NCI-H128 (cell line): Measurements from ENCODE around the gene VPS13D.
A peak's percentile ranks its signal among the peaks of the same experiment; 100 is the strongest.

ENCODE experiments used
- DNase-seq: peaks from one replicate; lab custom pipeline; 2025; ENCODE audit not compliant: unreplicated experiment; lab: John Stamatoyannopoulos, UW

The VPS13D gene

GRCh38 chr1:12333036-12333785, 103.4 kb downstream of the VPS13D start:
- no peak for DNase-seq

DNA sequence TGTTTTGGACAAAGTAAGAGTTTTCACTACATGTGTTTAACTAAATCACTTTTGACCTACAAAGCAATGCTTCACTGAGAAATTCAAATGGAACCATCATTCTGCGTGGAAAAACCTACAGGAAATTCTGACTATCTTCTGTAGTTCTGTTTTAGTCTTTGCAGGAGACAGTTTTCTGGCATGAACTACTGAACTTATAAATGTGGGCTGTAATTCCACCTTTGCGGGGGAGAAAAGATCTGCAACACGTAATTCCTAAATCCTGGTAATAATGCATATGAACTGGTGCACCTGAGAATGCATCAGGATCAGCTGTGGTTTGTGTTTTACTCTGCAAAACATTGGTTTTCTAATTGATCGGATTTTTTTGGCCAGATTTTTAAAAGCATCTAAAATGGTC, 106.0 kb downstream of the VPS13D start:
- DNase-seq: no peak

- DNase-seq: no peak
Observed at GRCh38 chr1:12336413-12336812, 106.6 kb downstream of the VPS13D start.

DNA sequence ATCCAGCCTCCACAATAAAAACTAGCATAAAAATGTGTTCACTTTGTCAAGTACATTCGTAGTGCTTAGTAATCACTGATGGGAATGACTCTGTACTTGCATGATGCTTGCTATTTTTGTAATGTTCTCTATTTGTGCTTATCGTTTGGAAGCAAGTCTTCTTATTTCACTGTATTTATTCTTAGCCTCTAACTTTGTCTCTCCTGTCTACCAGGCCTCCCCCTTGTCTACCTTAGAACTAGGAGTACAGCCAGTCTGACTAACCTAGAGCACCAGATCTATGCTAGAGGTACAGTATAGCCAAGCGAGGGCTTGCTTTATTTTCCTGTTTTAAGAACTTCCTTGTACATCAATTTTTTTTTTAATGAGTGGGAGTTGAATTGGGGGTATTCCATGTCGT, 108.2 kb downstream of the VPS13D start:
- no peak for DNase-seq

GRCh38 chr1:12338823-12339222, 109.0 kb downstream of the VPS13D start:
- DNase-seq: no peak

DNA sequence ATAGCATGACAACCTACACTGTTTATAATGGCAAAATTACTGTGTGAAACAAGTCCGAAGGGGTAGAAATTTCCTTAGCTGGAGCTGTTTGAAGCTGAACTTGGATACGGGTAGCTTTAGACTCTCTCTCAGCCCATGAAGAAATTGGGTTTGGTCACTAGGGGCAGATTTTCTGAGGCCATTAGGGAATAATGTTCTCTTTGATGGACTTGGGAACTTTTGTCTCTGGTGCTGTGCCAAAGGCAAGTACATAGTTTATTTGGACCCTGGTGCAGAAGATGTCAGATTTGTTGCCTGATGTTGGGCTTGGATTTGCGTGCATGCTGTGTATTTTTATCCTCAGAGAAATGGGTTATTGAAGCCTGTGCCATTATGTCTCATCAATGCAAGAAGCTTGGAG, 109.6 kb downstream of the VPS13D start:
- no peak for DNase-seq

DNA sequence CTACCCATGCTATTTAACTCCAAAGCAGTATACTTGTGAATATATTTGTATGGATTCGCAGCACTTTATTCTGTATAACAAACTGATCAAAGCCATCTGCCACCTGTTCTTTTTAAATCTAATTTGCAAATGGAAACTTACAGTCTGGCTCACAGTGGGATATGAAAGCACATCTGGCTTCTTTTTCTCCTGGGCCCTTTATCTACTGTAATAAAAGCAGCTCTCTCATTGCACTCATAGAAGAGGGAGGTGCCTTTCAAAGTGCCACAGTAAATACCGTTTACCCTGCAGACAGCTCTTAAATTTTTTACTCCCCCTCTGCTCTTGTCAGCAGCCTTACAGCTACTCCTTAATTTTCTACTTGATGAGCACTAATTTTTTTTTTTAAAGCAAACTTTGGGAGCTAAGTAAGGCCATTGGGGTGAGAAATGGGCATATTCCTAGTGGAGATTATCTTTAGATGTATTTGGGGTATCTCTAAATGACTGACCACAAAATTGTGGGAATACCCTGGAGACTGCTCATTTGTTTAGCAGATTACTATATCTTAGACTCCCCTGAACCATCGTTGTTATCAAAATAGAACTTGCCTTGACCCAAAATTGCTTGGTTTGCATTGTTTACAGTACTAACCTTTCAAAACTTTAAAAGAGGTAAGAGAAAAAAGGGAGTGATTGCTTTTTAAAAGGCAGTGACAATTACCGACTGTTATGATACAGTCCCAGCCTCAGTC, 110.1 kb downstream of the VPS13D start:
- peak; percentile 81 for DNase-seq

GRCh38 chr1:12340544-12340930, 110.7 kb downstream of the VPS13D start:
- no peak for DNase-seq

- DNase-seq: no peak
Observed at GRCh38 chr1:12341667-12342066, 111.8 kb downstream of the VPS13D start.

- no peak for DNase-seq
Observed at GRCh38 chr1:12342401-12343003, 112.7 kb downstream of the VPS13D start.

DNA sequence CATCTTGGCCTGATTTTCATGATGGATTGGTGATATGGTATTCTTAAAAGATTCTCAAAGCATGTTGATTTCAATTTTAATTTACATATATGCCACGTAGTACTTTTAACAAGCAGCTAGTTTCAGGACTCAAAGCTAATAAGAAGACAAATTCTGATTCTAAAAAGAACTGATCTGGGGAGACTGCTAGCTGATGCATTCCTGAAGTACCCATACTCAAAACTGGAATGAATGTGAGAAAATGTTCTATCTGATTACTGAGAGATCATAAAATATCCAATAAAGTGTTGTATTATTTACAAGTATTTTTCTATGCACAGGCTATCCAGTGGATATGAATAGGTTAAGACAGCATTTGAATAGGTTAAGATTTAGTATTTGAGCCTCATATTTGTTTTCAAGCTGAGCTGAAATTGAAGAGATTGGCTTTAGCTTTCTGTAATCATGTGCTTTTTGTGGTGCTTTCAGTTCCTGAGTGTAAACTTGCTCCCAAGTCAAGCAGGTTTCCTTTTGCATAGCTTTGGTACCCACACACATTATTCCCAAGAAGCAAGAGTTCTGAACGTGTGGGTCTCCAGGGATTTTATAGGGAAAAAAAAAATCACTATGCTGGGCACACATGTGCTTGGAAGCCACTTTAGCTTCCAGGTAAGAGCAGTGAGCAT, 114.1 kb downstream of the VPS13D start:
- no peak for DNase-seq

DNA sequence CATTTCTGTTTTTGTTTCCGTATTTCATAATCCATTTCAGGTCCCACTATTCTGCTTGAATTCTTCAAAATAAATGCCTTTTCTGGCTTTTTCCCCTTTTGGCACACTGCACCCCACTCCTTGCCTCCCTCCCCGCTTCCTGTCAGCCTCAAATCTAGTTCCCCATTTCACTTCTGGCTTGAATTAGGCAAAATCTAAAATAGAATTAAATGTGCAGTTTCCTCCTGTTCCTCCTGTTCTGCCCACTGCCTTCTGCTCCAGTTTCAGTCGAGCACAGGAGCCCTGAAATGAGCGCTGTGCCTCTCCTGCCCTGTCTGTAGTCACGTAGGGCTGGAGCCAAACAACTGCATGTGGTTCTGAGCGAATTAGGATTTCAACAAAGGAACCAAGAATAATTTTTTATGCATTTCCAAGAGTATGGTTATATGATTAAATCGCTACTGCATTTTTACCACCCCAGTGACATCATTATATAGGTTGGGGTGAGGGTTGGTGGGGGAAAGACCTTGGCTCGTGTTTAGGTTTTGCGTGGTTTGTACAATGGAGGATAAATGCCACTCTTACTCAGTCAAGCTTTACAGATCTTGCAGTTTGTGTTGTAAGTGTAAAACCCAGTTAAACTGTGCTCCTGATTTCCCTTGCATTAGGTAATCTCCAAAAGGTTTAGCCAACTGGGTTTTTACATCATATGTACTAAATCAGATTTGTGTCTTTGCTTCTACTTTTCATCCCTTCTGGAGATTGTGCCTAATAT, 114.9 kb downstream of the VPS13D start:
- no peak for DNase-seq

GRCh38 chr1:12345350-12346217, 115.8 kb downstream of the VPS13D start:
- no peak for DNase-seq

DNA sequence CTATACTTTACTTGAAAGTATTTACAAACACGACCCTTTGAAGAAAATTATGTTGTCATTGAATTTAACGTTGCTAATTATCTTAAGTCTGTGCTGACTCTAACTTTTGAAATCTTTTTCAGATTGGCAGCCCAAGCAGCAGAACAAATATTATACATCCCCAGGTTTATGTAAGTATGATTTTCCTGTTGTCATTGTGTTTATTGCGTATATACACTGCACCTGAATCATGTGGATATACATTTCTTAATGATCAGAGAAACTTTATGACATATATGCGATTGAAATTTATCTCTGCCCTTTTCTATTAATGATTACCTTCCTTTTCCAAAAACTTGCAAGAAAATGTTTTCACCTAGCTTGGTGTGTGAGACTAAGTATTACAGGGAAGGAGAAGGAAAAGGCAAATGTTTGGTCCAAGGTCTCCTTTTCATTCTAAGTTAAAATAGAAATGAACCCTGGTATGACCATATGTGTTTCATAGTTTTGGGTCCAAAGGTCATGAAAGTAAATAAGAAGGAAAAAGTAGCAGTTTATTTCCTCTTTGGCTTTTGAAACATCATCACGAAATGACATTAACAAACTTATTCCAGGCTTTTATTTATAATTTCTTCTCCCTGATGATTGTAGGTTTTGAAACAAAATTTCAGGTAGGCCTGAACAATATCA, 116.8 kb downstream of the VPS13D start:
- no peak for DNase-seq

DNA sequence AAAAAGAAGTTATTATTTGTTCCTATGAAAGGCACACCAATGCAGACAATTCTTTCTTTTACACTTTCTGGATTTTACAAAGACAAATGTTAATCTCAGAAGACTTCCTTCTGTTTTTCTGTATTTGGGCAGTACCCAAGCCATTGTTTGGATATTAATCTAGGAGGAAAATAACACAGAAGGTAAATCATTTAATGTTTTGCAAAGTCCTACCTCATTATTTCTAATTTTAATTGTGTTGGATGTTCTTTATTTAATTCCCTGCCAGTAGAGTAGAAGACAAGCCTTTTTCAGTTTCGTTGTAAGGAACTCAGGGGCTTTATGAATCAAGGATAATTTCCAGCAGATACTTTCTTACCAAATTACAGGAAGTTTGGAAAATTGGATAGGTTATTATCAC, 118.3 kb downstream of the VPS13D start:
- no peak for DNase-seq

DNA sequence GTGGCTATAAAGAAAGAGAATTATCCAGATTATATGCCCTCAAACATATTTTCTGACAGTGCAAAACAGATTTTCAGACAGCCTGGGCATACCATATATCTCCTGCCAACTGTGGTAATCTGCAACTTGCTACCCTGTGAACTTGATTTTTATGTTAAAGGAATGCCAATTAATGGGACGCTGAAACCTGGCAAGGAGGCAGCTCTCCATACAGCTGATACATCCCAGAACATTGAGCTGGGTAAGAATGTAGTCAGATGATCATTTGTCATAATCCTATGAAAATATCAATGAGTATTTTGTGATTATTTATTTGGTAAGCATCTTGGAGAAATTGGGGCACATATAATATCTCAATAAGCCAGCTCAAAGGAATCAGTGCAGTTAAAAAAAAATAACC, 124.2 kb downstream of the VPS13D start:
- DNase-seq: no peak

DNA sequence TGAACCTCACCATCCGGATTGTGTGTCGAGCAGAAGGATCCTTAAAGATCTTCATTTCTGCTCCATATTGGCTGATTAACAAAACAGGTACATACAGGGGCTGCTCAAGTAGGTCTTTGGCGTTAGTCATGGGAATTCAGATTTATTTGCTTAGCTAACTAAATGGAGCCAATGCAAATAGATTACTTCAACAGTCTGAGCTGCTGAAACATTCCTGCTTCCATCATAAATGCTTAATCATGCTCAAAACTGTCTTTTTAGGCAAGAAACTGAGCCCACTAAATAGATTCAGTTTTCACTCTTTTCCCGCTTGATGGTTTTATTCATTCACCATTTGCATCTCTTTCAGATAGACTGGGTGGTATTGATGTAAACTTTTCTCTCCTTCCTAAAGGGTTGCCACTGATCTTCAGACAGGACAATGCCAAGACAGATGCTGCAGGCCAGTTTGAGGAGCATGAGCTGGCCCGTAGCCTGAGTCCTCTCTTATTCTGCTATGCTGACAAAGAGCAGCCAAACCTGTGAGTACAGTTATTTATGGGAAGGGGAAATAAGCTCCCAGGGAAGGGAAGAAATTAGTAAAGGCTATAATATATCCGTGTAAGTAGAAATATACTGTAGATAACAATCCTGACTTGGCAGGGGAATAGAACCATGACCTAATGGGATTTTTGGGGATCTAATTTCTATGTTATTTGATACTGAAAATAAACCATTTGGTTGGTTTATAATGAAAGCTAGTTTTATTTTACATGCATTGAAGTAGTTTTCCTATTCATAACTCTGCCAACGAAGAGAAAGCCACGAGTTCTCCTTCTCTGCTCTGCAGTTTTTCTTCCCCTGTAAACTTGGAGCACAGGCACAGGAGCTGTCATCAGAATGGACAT, 126.4 kb downstream of the VPS13D start:
- no peak for DNase-seq

DNA sequence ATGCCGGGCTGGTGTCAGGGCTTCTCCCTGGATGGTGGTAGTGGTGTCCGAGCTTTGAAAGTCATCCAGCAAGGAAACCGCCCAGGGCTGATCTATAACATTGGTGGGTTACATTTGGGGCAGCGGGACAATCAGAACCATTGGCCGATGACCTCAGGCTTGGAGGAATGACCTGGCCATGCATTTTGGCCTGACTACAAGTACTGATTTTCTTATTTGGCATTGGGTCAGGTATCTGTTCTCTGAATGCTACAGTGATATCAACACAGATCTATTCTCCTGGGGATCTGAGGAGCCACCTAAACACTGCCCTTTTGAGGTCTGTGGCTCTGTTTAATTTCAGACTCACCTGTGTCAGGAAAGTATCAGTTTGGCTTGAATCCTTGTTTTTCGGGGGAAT, 128.7 kb downstream of the VPS13D start:
- no peak for DNase-seq
